Stimulated activated CD4-positive, alpha-beta T cell treated with anti-CD3 and anti-CD28 coated beads, TNF-alpha, amount 100 ng/mL, for 4 hours (primary cell): Measurements from ENCODE around the gene ANKRD39.
A peak's percentile ranks its signal among the peaks of the same experiment; 100 is the strongest.

Experiments used
- DNase-seq, 3 experiments: peaks; one replicate each; pipeline ENCODE4 v3.0.0-alpha.2; 2020; ENCODE audit warnings: low read depth in 3 of 3

The ANKRD39 gene

DNA sequence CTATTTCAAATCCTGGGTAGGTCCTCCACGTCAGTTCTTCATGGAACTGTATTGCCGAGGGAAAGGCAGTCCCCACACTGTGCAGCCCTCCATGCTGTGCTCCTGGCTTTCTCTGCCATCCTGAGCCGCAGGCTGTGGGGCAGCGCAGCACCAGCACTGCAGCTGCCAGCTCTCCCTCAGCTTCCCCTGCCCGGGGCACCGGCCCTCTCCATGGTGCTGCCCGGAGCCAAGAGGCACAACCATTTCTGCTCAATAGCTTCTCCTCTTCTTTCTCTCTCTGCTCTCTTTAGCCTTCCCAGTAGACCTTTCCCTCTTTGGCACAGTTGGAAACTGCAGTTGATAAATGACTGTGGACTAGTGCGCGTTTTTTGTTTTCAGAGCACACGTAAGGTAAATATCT lies 26.1 kb downstream of the ANKRD39 start:
- DNase-seq = no peak

DNA sequence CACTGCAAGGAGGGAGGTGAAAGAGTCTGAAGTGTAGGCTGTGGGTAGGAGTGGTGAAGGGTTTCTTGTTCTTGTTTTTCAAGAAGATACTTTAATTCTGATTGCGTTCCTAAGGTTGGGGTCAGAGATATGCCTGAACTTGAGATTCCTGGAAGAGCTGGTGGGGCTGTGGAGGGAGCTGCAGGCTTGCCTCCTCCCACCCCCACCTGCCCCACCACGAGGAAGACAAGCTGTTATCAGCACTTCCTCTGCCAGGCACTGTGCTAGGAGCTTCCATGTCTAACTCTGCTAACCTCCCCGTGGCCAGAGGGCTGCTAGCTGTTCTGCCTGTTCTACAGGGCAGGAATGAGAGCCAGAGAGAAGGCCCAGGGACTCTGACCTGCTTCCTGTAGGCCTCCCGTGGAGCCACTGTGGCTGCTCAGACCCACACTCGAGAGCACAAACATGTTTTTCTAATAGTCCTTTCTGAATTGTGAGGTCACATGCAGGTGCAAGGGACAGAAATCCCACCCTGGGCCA lies 27.7 kb downstream of the ANKRD39 start:
- no peak for DNase-seq

DNA sequence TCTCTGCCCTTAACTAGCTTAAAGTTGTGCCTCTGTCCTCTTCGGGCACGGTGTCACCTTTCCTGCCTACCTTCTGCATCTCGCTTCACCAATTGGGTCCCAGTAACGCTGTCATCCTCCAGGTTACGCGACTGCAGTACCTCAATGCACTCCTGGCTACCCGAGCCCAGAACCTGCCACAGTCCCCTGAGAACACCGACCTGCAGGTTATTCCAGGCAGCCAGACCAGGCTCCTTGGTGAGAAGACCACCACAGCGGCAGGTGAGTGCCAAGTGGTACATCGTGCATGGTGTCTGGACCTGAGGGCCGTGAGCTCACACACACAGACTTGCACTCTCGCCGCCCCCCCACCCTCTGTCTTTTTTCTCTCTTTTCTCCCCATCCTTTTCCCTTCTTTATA lies 28.9 kb downstream of the ANKRD39 start:
- no peak for DNase-seq

DNA sequence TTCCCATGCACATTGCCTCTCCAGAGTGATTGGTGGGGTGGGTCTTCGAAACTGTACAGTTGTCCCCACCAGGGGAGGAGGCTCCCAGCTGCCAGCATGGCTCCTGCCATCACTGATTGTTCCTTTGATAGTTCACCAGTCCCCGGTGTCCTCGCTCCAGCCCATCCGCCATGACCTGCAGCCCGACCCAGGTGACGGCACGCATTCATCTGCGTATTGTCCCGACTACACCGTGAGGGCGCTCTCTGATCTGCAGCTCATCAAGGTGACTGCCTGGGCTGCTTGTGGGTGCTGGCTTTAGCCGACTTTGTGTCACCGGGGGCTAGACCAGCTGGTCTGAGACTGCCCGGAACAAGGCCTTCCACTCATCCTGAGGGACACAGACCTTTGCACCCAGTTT lies 29.4 kb downstream of the ANKRD39 start:
- DNase-seq = no peak

DNA sequence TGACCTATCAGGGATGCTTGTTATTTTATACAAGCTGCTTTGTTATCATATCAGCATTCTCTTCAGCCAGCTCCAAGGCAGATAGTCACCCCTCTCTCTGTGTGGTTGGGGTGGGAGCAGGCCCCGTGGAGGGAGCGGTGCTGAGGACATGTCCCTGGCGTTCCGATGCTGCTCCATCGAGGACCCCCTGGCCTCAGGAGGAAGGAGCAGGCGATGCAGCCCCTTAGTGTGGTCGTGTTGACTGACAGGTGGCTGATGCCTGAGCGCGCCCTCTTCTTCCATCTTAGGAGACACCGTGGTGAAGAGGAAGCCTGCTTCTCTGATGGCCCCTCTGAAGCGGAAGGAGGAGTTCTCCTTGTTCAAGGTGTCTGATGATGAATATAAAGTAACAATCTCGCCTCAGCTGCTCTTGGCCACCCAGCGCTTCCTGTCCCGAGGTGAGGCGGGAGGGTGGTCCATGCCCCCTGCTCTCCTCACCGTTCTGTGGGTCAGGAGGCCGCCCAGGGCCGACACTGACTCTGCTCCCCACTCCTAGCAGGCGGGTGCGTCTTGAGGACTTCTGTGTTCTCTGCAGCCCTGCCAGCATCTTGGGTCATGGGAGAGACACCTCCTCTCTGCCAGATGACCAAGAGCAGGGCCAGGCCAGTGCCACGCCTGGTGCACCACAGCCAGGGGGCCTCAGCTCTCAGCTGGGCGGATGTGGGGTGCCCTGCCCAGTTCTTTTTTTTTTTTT lies 31.1 kb downstream of the ANKRD39 start:
- no peak for DNase-seq

DNA sequence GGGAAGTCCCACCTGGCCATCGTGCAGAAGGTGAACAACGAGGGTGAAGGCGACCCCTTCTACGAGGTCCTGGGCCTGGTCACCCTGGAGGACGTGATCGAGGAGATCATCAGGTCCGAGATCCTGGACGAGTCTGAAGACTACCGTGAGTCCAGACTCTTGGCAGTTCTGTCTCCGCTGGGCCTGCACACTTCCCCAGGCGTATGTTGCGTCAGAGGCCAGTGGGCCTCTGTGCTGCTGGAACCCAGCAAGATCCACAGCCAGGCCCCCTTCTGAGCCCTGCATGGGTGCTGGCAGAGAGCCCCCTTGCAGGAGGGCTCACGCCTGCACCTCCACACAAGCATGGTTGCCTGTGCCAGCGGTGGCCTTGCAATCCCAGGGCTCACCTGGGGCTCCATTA lies 32.8 kb downstream of the ANKRD39 start:
- no peak for DNase-seq

DNA sequence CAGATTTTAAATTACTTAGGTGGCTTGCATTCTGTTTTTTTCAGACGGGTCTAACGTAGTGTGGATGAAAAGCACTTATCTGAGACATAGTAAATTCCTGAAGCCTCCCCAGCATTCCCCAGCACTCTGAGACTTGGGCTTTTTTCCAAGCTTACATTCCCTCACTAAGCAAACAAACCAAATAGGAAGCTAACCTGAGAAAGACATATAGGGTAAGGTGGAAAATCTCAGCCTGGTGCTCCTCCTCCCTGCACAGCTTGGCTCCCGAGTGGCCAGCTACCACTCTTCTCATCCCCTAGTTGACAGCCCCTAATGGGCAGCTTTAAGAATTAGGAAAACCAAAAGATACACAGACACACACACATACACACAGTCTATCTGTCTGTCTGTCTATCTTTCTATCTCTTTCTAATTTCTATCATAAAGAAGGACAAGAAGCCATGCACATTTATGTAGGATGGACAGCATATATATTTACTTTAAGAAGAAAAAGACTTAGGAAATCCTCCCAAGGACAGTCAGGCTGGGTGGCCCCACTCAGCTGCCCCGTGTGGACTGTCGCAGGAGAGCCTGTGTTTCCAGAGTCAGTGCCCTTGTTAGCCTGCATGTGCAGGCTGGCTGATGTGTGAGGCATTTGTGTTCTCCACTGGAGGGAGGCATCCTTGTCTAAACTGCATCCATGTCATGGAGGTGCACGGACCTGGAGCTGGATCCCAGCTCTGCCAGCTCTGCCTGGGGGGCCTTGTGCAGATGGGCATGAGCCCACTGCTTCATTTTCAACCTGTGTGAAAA lies 33.5 kb downstream of the ANKRD39 start:
- no peak for DNase-seq

DNA sequence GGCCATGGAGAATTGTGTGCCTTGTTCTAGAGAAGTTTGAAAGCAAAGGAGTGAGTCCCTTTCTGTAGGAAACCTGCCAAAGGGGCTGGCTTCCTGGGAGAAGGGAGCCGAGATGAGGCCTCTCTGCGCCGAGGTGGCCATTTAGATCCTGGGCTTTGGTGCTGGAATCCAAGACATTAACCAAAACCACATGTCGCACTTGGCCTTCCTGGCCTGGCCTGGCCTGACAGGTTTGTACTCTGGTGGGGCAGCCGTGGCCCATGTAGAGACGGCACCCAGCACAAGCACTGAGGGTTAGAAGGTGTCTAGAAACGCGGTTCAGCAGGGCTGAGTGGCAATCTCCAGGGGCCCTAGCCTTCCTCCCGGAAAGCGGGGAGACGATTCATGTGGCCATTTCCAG lies 34.6 kb downstream of the ANKRD39 start:
- DNase-seq = no peak

DNA sequence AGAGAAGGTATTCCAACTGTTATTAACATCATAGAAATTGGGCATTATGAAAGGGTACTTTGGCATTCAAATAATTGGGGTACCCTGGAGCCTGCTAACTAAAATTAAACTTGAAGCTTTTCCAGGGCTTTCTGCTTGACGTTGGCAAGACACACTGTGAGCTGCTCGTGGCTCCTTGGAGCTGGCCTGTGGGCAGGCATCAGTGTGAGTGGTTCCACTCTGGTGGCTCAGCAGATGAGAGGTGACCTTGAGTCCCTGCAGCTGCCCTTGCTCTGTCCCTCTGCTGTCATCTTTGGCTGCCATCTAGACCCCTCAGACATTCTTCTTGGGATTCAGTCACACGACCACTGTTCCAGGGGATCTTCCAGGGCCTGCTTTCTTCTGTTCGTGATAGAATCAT lies 35.0 kb downstream of the ANKRD39 start:
- no peak for DNase-seq

DNA sequence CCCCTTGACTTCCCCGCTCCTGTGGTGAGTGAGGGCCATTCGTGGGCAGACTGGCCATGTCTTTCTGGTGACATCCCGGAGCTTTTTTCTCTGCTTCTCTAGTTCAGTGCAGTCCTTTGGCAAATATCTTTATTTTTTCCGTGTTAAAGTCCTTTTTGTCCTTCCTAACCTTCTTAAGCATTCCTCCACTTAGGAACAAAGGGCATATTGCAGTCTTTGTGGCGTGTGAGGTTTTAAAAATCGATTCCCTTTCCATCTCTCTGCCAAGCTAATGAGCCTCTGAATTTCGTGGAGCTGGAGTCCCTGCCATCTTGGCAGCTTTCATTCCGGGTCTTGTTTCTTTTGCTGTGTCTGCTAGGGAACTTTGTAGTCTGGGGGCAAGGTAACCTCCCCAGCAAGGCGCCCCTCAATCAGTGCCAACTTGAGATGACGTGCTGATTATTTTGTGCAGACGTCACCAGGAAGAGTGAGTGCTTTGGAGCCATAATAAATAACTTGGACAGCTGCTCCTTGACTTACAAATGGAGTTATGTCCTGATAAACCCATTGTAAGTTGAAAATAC lies 36.6 kb downstream of the ANKRD39 start:
- DNase-seq = no peak

DNA sequence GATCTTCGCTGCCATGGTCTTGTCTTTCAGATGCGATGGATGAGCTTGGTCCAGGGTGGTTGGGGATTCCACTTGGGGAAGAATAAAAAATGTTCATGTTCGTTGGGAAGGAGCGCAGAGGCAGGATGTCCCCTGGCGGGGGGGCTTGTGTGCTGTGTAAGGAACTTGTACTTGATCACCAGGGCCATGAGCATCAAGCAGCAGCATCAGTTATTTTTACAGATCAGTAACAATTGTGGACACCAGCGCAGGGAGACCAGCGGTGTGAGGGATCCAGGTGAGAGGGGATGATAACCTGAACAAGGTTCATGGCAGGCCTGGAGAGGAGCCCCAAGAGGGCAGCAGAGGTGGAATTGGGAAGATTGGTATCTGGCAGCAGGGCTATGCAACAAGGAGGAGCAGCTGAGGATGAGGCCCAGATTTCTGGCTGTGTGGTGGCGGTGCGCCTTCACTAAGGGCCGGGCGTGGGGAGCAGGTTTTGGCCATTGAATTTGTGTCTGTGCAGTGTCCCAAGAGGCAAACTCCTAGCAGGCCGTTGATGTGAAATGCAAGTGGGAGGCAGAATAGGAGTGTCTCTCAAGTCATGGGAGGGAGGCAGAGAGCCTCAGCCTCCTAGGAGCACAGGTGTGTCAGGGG lies 37.8 kb downstream of the ANKRD39 start:
- no peak for DNase-seq

DNA sequence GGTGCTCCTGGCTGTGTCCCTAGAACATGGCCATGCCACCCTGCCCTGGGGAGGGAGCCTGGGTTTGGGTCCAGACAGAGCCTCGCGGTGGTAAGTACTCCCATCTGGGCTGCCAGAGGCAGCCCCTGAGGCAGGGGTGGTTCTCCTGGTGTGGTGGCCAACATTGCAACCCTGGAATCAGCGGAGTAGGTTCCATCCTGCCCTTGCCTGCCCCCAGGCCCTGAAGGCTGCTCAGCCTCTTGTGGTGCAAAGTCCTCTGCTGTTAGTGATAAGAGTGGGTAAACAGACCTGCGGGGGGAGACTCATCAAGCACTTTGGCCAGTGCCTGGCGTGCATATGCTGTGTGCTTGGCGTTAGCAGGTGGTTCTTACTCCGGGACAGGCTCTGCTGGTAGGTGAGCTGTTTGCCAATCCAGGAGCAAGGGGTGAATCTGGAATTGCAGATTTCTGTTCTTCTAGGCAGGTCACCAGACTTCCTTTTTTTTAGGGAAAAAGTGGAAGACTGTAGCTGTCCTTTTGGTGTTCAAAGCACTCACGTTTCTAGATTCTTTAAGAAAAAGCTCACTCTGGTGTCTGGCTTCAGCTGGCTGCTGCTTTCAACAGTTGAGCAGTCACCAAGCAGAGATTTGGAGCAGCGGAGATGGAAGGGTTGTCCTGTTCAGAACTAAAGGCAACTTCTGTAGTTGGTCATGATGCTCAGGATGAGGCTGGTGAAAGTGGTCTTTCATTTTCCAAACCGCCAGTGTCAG lies 38.5 kb downstream of the ANKRD39 start:
- no peak for DNase-seq

DNA sequence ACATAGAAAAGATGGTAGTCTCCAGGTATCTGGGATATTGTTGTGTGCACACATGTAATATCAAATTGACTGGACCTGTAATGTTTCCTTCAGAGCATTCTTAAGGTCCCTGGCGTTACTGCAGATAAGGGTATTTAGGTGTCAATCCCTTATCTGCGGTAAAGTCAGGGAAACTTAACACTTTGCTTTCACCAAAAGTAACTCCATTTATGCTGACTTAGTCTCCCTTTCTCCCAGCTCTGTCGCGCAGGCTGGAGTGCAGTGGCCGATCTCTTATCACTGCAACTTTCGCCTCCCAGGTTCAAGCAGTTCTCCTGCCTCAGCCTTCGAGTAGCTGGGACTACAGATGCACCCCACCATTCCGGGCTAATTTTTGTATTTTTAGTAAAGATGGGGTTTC lies 39.9 kb downstream of the ANKRD39 start:
- DNase-seq = no peak

DNA sequence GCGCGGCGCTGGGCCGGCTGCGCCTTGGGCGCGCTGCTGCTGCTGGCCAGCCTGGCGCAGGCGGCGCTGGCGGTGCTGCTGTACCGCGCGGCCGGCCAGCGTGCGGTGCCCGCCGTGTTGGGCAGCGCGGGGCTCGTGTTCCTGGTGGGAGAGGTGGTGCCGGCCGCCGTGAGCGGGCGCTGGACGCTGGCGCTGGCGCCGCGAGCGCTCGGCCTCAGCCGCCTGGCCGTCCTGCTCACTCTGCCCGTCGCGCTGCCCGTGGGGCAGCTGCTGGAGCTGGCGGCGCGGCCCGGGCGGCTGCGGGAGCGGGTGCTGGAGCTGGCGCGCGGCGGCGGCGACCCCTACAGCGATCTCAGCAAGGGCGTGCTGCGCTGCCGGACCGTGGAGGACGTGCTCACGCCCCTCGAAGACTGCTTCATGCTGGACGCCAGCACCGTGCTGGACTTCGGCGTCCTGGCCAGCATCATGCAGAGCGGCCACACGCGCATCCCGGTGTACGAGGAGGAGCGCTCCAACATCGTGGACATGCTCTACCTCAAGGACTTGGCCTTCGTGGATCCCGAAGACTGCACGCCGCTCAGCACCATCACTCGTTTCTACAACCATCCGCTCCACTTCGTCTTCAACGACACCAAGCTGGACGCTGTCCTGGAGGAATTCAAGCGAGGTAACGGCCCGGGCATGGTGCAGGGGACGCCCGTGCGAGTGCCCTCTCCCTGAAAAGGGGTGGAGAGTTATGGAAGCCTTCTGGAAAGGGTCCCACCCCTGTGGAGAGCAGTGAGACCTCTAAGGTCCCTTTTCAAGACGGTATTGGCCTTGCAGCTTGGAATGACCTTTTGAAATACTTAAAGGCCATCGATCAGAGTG lies 40.7 kb downstream of the ANKRD39 start:
- no peak for DNase-seq

DNA sequence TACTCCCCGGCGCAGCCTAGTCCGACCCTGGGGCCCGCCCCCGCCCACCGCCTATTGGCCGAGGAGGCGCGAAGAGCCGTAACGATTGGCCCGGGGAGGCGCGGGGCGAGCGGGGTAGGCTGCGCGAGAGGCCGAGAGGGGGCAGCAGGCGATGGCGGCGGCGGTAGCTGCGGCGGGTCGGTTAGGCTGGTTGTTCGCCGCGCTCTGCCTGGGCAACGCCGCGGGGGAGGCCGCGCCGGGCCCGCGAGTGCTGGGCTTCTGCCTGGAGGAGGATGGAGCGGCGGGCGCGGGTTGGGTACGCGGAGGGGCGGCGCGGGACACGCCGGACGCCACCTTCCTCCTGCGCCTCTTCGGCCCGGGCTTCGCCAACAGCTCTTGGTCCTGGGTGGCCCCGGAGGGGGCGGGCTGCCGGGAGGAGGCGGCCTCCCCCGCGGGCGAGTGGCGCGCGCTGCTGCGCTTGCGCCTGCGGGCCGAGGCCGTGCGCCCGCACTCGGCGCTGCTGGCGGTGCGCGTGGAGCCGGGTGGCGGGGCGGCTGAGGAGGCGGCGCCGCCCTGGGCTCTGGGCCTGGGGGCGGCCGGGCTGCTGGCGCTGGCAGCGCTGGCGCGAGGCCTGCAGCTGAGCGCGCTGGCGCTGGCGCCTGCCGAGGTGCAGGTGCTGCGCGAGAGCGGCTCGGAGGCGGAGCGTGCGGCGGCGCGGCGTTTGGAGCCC lies 41.5 kb downstream of the ANKRD39 start, which contains the start of gene CNNM3:
TSS of gene CNNM3 (plus strand) at position 142 of the 709 bp plus-strand sequence. CDS start at position 152, 10 bp downstream.
- peak; percentile 92 to 94 (median 93) for DNase-seq

DNA sequence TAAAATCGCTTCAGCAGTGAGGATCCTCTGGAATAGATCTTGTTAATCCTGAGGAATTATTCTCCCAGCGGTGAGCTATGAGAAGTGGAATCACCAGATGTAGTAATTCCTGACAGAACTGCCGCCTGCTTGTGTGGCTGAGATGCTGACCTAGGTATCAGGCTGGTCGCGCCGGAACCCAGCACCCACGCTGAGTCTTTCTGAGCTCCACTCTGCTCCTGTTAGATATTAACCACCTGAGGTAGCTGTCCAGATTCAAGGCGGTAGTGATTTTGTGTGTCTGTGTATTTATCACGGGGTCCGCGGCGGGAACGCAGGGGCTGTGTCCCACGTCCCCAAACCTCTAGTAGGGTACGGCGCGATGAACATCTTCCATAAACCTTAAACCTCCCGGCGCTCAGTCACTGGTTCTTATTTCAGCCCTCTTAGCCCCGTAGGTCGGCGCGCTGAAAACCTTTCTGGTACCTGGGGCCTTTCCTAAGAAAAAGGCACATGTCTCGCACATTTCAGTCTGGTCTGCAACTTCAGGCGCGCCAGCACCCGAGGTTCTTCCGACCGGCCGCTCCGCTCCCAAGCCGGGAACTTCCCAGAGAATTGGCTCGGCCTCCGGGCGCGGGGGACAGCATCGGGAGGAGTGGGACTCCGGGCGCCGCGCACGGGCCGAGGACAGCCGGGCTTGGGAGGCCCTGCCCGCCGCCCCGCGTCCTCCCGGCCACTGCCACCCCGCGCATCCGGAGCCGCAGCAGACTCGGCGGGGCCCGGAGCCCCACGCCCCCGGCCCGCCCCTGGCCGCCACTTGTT lies 42.3 kb downstream of the ANKRD39 start:
- DNase-seq = no peak

DNA sequence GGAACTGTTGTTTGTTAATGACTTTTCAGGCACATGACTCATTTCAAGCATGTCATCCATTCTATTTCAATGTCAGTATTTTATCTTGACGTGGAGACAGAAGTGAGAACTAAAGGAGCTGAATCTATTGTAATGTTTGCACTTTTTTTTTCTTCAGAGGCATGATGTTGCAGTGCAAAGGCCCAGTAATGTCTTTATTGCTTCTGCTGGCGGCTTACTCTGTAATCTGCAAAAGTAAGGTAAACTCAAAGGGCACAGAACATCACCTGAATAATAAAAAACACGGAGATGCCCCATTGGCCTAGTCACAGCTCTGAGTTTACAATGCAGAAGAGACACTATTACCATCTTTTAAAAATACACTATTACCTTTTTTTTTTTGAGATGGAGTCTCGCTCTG lies 44.2 kb downstream of the ANKRD39 start:
- DNase-seq = no peak

DNA sequence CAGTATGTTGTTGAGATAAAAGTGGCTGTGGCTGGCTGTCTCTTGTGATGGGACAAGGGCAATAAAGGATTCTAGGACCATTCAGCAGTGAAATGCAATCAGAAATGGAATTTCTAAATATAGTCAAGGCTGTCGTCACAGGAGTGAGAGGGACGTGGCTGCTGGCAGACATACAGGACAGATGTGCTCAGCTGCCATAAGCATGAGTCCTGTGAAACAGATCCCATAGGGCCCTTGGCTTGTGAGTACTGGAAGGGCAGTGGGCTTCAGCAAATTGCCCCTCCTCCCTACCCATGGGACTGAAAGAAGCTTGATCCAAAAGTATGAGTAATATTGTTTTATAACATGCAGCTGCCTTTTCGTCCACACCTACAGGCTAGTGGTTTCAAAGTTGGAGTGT lies 45.9 kb downstream of the ANKRD39 start:
- no peak for DNase-seq

DNA sequence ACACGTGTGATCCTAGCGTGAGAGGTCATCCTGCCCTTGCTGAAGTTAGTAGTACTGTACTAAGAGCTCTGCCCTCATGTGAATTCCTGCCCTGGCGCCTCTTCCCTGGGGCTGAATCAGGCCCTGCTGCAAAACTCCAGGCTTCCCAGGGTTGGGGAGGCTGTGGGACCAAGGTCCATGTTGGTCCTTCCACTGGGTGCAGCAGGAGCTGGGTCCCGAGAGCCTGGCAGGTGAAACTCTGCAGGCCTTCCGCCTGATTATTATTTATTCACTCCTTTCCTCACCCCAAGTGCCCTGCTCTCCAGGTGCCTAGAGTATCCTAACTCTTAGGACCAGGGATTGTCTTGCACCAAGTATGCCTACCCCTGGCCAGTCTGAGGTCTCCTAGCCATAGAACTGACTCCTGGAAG lies 47.0 kb downstream of the ANKRD39 start:
- DNase-seq = no peak
